Measurements from ENCODE around the gene GAS2L1. TPM values are rescaled to one million over a fixed set of nuclear protein-coding genes. Genes with fewer than 3 reads are reported as not detected.

GAS2L1 gene
- total and polyA plus RNA-seq, 2 experiments from 2014 or later, result 5.2 to 9.5 TPM

DNA sequence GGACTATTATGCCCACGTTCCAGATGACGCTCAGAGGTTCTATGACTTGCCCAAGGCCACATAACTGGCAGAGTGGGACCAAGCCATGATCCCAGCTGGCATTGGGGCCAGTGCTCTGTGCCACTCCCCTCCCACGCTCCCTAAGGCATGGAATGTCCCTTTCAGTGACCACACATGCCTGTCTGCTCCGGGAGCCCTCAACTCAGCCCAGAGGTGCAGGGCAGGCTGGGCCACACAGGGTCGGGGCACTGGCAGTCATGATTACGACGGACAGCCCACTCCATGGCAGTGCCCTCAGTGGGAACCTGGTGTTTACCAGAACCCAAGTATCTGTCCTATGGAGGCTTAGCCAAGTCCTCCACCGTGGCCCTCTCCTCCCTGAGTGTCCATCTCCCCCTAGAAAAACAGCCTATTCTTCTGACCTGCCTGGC is 48.7 kb upstream of the GAS2L1 start:
- Histone ChIP-seq H3K4me1 (ENCODE audit: insufficient read depth) (peaks cover 5% of the 10 kb centered on the region; the same call in 1 of the 2 replicates), H3K27me3 (ENCODE audit: insufficient read depth) (no peaks in the 10 kb centered on the region), H4K20me1 (replicated peaks; ENCODE audit: insufficient read depth) (no peaks in the 10 kb centered on the region), H3K4me3 (no peak overlapping the region), H3K36me3 (ENCODE audit: insufficient read depth) (no peaks in the 10 kb centered on the region), H3F3A (replicated peaks; ENCODE audit: low read depth) (no peaks in the 10 kb centered on the region), H3K79me2 (replicated peaks; ENCODE audit: insufficient read depth) (no peaks in the 10 kb centered on the region), H3K4me2 (no peak overlapping the region), H3K9me2 (ENCODE audit: insufficient read depth) (no peaks in the 10 kb centered on the region), H3K27ac (ENCODE audit: low read depth) (no peak overlapping the region), H2AFZ (no peak overlapping the region)
- DNase-seq (ENCODE audit: low spot score) (no peak), ATAC-seq (no peak)
- Mint-ChIP-seq H3K27me3 (ENCODE audit: insufficient read depth, low read depth, poor library complexity) (peaks cover 13% of the 10 kb centered on the region), H3K9me3 (no peaks in the 10 kb centered on the region), H3K4me3 (no peak overlapping the region), H3K27ac (no peak overlapping the region), H3K4me1 (no peaks in the 10 kb centered on the region; the same call in 2 of the 3 replicates), H3K36me3 (ENCODE audit: low read depth) (peaks cover 9% of the 10 kb centered on the region)
- TF ChIP-seq ZNF331 (CRISPR knock-in tag; IDR thresholded peaks at IDR 0.05; ENCODE audit: low read depth), result no peak
- TF ChIP-seq, protein P1, sequence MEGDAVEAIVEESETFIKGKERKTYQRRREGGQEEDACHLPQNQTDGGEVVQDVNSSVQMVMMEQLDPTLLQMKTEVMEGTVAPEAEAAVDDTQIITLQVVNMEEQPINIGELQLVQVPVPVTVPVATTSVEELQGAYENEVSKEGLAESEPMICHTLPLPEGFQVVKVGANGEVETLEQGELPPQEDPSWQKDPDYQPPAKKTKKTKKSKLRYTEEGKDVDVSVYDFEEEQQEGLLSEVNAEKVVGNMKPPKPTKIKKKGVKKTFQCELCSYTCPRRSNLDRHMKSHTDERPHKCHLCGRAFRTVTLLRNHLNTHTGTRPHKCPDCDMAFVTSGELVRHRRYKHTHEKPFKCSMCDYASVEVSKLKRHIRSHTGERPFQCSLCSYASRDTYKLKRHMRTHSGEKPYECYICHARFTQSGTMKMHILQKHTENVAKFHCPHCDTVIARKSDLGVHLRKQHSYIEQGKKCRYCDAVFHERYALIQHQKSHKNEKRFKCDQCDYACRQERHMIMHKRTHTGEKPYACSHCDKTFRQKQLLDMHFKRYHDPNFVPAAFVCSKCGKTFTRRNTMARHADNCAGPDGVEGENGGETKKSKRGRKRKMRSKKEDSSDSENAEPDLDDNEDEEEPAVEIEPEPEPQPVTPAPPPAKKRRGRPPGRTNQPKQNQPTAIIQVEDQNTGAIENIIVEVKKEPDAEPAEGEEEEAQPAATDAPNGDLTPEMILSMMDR (conservative IDR thresholded peaks at IDR 0.05; ENCODE audit: low read depth in 2 of 2), result no peak
- TF ChIP-seq, protein P2, sequence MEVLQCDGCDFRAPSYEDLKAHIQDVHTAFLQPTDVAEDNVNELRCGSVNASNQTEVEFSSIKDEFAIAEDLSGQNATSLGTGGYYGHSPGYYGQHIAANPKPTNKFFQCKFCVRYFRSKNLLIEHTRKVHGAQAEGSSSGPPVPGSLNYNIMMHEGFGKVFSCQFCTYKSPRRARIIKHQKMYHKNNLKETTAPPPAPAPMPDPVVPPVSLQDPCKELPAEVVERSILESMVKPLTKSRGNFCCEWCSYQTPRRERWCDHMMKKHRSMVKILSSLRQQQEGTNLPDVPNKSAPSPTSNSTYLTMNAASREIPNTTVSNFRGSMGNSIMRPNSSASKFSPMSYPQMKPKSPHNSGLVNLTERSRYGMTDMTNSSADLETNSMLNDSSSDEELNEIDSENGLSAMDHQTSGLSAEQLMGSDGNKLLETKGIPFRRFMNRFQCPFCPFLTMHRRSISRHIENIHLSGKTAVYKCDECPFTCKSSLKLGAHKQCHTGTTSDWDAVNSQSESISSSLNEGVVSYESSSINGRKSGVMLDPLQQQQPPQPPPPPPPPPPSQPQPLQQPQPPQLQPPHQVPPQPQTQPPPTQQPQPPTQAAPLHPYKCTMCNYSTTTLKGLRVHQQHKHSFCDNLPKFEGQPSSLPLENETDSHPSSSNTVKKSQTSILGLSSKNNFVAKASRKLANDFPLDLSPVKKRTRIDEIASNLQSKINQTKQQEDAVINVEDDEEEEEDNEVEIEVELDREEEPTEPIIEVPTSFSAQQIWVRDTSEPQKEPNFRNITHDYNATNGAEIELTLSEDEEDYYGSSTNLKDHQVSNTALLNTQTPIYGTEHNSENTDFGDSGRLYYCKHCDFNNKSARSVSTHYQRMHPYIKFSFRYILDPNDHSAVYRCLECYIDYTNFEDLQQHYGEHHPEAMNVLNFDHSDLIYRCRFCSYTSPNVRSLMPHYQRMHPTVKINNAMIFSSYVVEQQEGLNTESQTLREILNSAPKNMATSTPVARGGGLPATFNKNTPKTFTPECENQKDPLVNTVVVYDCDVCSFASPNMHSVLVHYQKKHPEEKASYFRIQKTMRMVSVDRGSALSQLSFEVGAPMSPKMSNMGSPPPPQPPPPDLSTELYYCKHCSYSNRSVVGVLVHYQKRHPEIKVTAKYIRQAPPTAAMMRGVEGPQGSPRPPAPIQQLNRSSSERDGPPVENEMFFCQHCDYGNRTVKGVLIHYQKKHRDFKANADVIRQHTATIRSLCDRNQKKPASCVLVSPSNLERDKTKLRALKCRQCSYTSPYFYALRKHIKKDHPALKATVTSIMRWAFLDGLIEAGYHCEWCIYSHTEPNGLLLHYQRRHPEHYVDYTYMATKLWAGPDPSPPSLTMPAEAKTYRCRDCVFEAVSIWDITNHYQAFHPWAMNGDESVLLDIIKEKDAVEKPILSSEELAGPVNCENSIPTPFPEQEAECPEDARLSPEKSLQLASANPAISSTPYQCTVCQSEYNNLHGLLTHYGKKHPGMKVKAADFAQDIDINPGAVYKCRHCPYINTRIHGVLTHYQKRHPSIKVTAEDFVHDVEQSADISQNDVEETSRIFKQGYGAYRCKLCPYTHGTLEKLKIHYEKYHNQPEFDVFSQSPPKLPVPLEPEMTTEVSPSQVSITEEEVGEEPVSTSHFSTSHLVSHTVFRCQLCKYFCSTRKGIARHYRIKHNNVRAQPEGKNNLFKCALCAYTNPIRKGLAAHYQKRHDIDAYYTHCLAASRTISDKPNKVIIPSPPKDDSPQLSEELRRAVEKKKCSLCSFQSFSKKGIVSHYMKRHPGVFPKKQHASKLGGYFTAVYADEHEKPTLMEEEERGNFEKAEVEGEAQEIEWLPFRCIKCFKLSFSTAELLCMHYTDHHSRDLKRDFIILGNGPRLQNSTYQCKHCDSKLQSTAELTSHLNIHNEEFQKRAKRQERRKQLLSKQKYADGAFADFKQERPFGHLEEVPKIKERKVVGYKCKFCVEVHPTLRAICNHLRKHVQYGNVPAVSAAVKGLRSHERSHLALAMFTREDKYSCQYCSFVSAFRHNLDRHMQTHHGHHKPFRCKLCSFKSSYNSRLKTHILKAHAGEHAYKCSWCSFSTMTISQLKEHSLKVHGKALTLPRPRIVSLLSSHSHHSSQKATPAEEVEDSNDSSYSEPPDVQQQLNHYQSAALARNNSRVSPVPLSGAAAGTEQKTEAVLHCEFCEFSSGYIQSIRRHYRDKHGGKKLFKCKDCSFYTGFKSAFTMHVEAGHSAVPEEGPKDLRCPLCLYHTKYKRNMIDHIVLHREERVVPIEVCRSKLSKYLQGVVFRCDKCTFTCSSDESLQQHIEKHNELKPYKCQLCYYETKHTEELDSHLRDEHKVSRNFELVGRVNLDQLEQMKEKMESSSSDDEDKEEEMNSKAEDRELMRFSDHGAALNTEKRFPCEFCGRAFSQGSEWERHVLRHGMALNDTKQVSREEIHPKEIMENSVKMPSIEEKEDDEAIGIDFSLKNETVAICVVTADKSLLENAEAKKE (CRISPR knock-in tag; IDR thresholded peaks at IDR 0.05), result no peak
- no peak for TF ChIP-seq STAT1 (IDR thresholded peaks at IDR 0.05; ENCODE audit: unreplicated experiment)
- TF ChIP-seq JUNB (IDR thresholded peaks at IDR 0.05; ENCODE audit: unreplicated experiment), result no peak
- TF ChIP-seq, protein P3, sequence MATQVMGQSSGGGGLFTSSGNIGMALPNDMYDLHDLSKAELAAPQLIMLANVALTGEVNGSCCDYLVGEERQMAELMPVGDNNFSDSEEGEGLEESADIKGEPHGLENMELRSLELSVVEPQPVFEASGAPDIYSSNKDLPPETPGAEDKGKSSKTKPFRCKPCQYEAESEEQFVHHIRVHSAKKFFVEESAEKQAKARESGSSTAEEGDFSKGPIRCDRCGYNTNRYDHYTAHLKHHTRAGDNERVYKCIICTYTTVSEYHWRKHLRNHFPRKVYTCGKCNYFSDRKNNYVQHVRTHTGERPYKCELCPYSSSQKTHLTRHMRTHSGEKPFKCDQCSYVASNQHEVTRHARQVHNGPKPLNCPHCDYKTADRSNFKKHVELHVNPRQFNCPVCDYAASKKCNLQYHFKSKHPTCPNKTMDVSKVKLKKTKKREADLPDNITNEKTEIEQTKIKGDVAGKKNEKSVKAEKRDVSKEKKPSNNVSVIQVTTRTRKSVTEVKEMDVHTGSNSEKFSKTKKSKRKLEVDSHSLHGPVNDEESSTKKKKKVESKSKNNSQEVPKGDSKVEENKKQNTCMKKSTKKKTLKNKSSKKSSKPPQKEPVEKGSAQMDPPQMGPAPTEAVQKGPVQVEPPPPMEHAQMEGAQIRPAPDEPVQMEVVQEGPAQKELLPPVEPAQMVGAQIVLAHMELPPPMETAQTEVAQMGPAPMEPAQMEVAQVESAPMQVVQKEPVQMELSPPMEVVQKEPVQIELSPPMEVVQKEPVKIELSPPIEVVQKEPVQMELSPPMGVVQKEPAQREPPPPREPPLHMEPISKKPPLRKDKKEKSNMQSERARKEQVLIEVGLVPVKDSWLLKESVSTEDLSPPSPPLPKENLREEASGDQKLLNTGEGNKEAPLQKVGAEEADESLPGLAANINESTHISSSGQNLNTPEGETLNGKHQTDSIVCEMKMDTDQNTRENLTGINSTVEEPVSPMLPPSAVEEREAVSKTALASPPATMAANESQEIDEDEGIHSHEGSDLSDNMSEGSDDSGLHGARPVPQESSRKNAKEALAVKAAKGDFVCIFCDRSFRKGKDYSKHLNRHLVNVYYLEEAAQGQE (IDR thresholded peaks at IDR 0.05; ENCODE audit: unreplicated experiment), result no peak
- TF ChIP-seq EZH2phosphoT487 (IDR thresholded peaks at IDR 0.05; ENCODE audit: unreplicated experiment), result no peak
- TF ChIP-seq EZH2 (IDR thresholded peaks at IDR 0.05; ENCODE audit: low read depth, unreplicated experiment), result no peak
- TF ChIP-seq, protein P4, sequence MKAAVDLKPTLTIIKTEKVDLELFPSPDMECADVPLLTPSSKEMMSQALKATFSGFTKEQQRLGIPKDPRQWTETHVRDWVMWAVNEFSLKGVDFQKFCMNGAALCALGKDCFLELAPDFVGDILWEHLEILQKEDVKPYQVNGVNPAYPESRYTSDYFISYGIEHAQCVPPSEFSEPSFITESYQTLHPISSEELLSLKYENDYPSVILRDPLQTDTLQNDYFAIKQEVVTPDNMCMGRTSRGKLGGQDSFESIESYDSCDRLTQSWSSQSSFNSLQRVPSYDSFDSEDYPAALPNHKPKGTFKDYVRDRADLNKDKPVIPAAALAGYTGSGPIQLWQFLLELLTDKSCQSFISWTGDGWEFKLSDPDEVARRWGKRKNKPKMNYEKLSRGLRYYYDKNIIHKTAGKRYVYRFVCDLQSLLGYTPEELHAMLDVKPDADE (IDR thresholded peaks at IDR 0.05), result no peak
- TF ChIP-seq NANOG (IDR thresholded peaks at IDR 0.05; ENCODE audit: borderline replicate concordance), result no peak
- no peak for TF ChIP-seq ZNF114 (CRISPR knock-in tag; IDR thresholded peaks at IDR 0.05)
- no peak for TF ChIP-seq POLR2AphosphoS5 (IDR thresholded peaks at IDR 0.05; ENCODE audit: low read depth)
- no peak for TF ChIP-seq CREB1 (CRISPR knock-in tag; IDR thresholded peaks at IDR 0.05; ENCODE audit: low read depth)

Data from GM23338 (cell line).